Measurements from ENCODE around the gene NKX2-1. TPM values are rescaled to one million over a fixed set of nuclear protein-coding genes. Genes with fewer than 3 reads are reported as not detected.
"Not testable (repeated sequence)": the region's sequence is repeated elsewhere in the genome, so short reads cannot be mapped to it uniquely, and the experiment has no call there.

The NKX2-1 gene
- not detected in 2 replicates for total RNA-seq

DNA sequence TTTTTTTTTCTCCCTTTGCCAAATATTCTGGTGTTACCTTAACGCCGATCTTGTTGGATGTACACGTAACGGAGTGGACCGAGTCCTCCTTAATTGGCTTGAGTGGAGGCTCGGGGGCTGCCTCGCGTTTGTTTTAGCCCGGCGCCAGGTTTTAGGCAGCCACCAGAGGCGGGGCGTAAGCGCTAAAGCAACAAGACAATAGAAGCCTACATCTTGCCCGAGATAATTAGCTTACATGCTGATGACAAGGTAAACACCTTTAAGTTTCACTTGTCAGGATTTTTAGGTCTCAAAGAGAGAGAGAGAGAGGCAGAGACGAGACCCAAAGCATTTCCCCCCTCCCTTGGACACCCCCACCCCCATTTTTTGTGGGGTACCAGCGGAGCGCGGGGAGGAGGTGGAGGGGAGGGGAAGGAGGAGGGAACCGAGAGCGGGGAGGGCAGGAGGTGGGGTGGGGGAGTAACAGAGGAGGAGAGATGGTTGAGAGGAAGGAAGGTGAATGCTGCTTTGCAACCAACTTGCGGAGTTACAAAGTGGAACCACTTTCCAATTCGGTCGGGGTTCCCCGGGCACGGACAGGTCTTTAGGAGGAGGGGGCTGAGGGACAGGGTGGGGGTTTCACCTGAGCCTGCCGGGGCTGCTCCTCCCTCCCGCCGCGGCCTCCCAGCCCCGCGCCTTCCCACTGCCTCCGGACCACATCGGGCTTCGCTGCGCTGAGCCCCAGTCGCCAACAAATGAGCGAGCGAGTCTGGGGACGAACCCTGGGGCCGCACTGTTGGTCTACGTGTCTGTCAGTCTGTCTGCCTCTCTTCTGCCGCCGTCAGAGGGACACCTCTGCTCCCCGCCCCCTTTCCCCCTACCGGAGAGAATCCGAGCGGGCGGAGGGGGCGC lies at the start of gene NKX2-1:
NKX2-1 (minus strand) TSS at position 802 of the 891 bp plus-strand sequence; CDS start at position 699, 103 bp downstream.
- Mint-ChIP-seq H3K36me3 (ENCODE audit: low read depth) (peaks cover 2% of the 10 kb centered on the region), H3K27me3 (peaks cover 74% of the 10 kb centered on the region), H3K9me3 (peaks cover 4% of the 10 kb centered on the region), H3K4me3 (peak within 1 kb of the TSS; percentile 50), H3K4me1 (peaks cover 2% of the 10 kb centered on the region), H3K27ac (peak within 1 kb of the TSS; percentile 32)
- intact Hi-C loops (cut with micrococcal nuclease): loop anchor here (2.0 to 5.0 kb wide), 4 partner anchors 15 to 1073 kb away; partner anchors contain the start of gene NKX2-8
- DNase-seq: no peak

- no peaks in the 10 kb centered on the region for H3K9me3 Mint-ChIP-seq
- H3K4me1 Mint-ChIP-seq: no peaks in the 10 kb centered on the region
- H3K27me3 Mint-ChIP-seq: peaks cover 11% of the 10 kb centered on the region
- H3K4me3 Mint-ChIP-seq: no peak overlapping the region
- H3K36me3 Mint-ChIP-seq (ENCODE audit: low read depth): no peaks in the 10 kb centered on the region
- H3K27ac Mint-ChIP-seq: no peak overlapping the region
- intact Hi-C loops (cut with micrococcal nuclease): no loop called here
- peak; percentile 64 for DNase-seq
These were observed 36.9 kb upstream of the NKX2-1 start for GRCh38 chr14:36556811-36557433.

GRCh38 chr14:36555998-36556743 lies 36.1 kb upstream of the NKX2-1 start:
- intact Hi-C loops (cut with micrococcal nuclease): no loop called here
- Mint-ChIP-seq H3K4me1 (no peaks in the 10 kb centered on the region), H3K36me3 (ENCODE audit: low read depth) (no peaks in the 10 kb centered on the region), H3K4me3 (no peak overlapping the region), H3K27ac (no peak overlapping the region), H3K9me3 (no peaks in the 10 kb centered on the region), H3K27me3 (peaks cover 6% of the 10 kb centered on the region)
- DNase-seq: no peak

DNA sequence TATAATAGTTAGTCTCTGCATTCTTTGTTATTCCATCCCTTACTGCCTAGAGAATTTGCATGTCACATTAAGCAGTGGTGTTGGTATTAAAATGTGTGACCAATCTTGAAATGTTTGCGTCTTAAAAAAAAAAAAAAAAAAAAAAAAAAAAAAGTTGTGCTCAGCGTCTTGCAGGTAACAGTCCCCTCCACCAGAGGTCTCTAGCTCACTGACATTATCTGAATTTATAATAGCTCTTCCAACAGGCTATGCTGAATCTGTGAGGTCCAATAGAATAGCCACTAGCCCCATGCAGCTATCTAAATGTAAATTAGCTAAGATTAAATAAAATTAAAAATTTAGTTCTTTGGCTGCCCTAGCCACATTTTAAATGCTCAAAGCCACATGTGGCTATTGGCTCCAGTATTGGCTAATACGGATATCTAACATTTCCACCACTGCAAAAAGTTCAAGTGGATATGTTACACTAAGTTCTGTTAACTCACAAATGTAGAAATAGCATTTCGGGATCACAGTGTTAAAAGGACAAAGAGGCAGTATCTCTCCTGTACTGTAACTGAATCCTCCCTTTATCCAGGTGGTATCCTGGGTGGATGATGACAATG lies 33.7 kb upstream of the NKX2-1 start:
- H3K27ac Mint-ChIP-seq: no peak overlapping the region
- H3K9me3 Mint-ChIP-seq: no peaks in the 10 kb centered on the region
- no peaks in the 10 kb centered on the region for H3K36me3 Mint-ChIP-seq (ENCODE audit: low read depth)
- peaks cover 5% of the 10 kb centered on the region for H3K27me3 Mint-ChIP-seq
- H3K4me3 Mint-ChIP-seq: no peak overlapping the region
- intact Hi-C loops (cut with micrococcal nuclease): loop anchor here (1.0 to 5.0 kb wide), 2 partner anchors 52 to 389 kb away; no protein-coding TSS in a partner anchor
- no peaks in the 10 kb centered on the region for H3K4me1 Mint-ChIP-seq
- DNase-seq: peak; percentile 56

DNA sequence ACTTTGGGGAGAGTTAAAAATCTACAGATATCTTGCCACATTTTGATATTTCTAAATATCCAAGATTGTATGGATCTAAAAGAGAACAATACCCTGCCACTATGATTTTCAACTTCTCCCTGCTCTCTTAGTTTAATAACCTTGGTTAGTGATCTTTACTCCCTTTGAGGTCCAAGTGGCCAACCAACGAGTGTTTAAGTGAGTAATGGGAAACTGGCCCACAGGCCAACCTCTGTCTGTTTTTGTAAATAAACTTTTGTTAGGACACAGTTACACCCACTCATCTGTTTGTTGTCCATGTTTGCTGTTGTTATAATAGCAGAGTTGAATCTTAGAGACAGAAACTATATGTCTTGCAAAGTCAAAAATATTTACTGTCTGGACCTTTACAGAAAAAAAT lies 30.9 kb upstream of the NKX2-1 start:
- H3K4me1 Mint-ChIP-seq: no peaks in the 10 kb centered on the region
- no peaks in the 10 kb centered on the region for H3K36me3 Mint-ChIP-seq (ENCODE audit: low read depth)
- H3K9me3 Mint-ChIP-seq: no peaks in the 10 kb centered on the region
- no peak for DNase-seq
- intact Hi-C loops (cut with micrococcal nuclease): loop anchor here (5.0 kb wide), 1 partner anchor 391 kb away; no protein-coding TSS in a partner anchor
- H3K27me3 Mint-ChIP-seq: peaks cover 5% of the 10 kb centered on the region
- no peak overlapping the region for H3K27ac Mint-ChIP-seq
- H3K4me3 Mint-ChIP-seq: no peak overlapping the region

DNA sequence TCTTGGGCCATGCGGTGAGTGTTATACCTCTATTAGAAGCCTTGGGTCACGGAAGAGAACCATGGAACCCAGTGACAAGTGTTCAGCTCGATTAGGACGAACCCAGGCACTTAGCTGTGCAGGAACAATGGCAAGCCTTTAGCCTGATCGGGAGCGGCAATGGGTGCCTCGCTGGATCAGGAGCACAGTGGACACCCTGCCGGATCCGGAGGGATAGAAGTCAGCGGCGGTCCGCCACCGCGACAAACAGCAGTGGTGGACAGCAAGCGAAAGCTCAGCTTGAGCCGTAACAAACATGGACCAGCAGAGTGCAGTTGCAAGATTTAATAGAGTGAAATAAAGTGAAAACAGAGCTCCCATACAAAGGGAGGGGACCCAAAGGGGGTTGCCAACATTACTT lies 24.2 kb upstream of the NKX2-1 start:
- H3K36me3 Mint-ChIP-seq (ENCODE audit: low read depth); H3K9me3 Mint-ChIP-seq; H3K4me3 Mint-ChIP-seq; H3K4me1 Mint-ChIP-seq; intact Hi-C loops (cut with micrococcal nuclease); DNase-seq; H3K27ac Mint-ChIP-seq; H3K27me3 Mint-ChIP-seq: not testable (repeated sequence)

DNA sequence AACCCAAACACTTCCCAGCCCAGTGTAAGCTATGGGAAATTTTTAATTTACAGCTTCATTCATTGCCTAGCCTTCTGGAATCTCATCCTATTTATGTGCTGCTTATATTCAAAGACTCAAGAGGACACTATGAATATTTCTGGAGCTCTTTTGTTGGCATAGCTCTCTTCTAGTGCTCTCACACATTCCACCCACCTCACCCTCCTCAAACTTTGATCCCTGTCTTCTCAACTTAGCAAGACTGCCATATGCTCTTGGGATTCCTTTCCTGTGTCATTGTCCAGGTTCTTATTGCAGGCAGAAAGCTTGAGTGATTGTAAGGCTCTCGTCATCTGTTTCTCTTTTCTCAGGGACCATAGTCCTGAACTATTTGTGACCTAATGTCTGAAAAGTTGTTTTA lies 18.0 kb upstream of the NKX2-1 start:
- peak; percentile 3 for DNase-seq
- Mint-ChIP-seq H3K36me3 (ENCODE audit: low read depth) (no peaks in the 10 kb centered on the region), H3K4me1 (no peaks in the 10 kb centered on the region), H3K27ac (no peak overlapping the region), H3K4me3 (no peak overlapping the region), H3K27me3 (peaks cover 9% of the 10 kb centered on the region), H3K9me3 (no peaks in the 10 kb centered on the region)
- intact Hi-C loops (cut with micrococcal nuclease): no loop called here

DNA sequence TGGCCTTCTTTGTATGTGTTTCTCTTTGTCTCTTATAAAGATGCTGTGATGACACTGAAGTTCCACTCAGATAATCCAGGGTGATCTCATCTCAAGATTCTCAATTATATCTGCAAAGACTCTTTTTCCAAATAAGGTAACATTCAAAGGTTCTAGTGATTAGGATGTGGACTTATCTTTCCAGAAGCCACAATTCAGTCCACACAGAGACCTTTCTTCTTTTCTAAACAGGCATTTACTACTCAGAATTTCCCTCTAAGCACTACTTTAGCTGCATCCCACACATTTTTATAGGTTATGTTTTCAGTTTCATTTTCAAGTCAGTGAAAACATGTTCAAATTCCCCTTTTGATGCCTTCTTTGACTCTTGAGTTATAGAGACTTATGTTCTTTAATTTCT lies 9.0 kb upstream of the NKX2-1 start:
- intact Hi-C loops (cut with micrococcal nuclease): no loop called here
- Mint-ChIP-seq H3K9me3 (peaks cover 20% of the 10 kb centered on the region), H3K27me3 (peaks cover 42% of the 10 kb centered on the region), H3K27ac (peak overlapping the region; percentile 2), H3K36me3 (ENCODE audit: low read depth) (no peaks in the 10 kb centered on the region), H3K4me3 (no peak overlapping the region), H3K4me1 (peaks cover 12% of the 10 kb centered on the region)
- peak; percentile 3 for DNase-seq

DNA sequence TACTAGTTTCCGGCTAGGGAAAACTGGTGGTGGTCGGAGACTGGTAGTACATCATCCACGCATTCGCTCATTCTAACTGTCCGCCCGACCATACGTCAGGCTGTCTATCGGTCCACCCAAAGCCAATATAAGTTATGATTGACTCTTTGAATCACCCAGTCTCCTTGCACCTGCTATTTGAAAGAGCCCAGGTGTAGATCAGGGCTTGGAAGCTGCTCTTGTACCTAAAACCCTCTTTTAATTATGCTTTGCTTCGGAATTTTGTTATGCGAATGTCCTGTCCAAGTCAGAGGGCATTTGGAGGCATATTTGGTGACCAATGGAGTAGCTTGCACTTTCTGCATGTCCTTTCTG lies 5.7 kb upstream of the NKX2-1 start:
- intact Hi-C loops (cut with micrococcal nuclease): no loop called here
- Mint-ChIP-seq H3K4me3 (no peak overlapping the region), H3K27ac (no peak overlapping the region), H3K9me3 (peaks cover 24% of the 10 kb centered on the region), H3K36me3 (ENCODE audit: low read depth) (no peaks in the 10 kb centered on the region), H3K4me1 (peaks cover 12% of the 10 kb centered on the region), H3K27me3 (peaks cover 74% of the 10 kb centered on the region)
- no peak for DNase-seq

- peaks cover 12% of the 10 kb centered on the region for H3K4me1 Mint-ChIP-seq
- peaks cover 24% of the 10 kb centered on the region for H3K9me3 Mint-ChIP-seq
- no peaks in the 10 kb centered on the region for H3K36me3 Mint-ChIP-seq (ENCODE audit: low read depth)
- H3K27me3 Mint-ChIP-seq: peaks cover 77% of the 10 kb centered on the region
- no peak overlapping the region for H3K27ac Mint-ChIP-seq
- intact Hi-C loops (cut with micrococcal nuclease): loop anchor here (5.0 kb wide), 2 partner anchors 57 to 1067 kb away; partner anchors contain the start of gene NKX2-8
- DNase-seq: no peak
- H3K4me3 Mint-ChIP-seq: no peak overlapping the region
These were observed 5.1 kb upstream of the NKX2-1 start for GRCh38 chr14:36524874-36525745.

DNA sequence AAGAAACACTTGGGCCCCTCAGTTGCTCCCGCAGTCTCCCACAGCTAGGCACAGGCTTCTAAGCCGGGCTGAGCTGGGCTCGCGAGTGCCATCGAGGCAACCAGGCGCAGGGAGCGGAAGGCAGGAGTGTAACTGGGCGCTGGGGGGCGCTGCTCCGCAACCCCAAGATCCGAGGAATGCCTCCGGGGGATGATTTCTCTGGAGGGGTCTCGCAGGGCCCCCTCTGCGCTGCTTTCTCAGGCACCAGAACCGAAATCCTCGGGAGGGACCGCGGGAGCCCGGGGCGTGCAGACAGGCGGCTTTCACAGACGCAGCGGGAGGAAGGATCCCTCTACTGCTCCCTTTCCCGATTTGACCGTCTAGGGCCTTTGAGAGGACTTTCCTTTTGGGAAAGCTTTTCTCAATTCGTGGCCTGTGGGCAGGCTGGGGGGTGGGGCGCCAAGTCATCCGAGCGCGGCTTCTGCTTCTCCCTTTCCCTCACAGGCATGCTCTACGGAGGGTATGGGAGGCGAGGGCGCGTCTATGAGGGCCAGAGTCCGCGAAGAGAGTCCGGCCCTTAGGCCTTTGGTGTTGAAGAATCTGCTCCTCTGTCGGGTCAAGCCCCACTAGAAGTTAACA lies 4.3 kb upstream of the NKX2-1 start:
- peaks cover 2% of the 10 kb centered on the region for H3K36me3 Mint-ChIP-seq (ENCODE audit: low read depth)
- peaks cover 17% of the 10 kb centered on the region for H3K9me3 Mint-ChIP-seq
- intact Hi-C loops (cut with micrococcal nuclease): loop anchor here (5.0 kb wide), 2 partner anchors 58 to 1068 kb away; partner anchors contain the start of gene NKX2-8
- DNase-seq: no peak
- H3K4me1 Mint-ChIP-seq: peaks cover 8% of the 10 kb centered on the region
- no peak overlapping the region for H3K27ac Mint-ChIP-seq
- no peak overlapping the region for H3K4me3 Mint-ChIP-seq
- H3K27me3 Mint-ChIP-seq: peaks cover 82% of the 10 kb centered on the region

DNA sequence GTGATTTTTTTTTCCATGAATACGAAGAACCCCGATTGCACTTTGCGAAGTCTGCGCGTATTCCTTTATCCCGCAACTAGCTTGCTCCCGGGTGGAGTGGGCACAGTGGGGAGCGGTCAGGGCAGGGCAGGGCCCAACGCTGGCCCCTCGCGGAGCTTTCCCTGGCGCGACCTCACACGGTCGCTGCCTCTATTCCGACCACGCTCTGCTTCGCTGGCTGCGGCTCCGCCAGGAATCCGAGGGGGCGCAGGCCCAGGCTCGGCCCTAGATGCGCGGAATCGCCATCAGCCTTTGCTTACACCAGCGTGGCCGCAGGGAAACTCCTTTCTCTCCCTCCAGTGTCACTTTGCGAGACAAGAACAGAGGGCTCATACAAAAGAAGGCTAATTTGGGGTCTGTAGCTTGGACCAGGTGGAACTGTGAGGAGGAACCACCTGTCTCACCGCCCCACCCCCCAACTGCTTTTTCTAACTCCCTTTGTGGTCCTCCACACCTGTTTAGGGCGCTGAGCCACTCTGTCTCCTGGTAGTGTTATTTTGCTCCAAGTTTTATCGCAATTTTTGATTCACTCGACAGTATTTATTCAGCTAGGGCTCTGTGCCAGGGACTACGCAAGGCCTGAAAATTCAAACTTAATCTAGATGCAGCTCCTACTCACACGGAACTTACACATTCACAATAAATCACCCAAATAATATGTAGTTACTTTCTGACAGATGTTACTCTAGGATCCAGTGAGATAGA lies 3.1 kb upstream of the NKX2-1 start:
- Mint-ChIP-seq H3K36me3 (ENCODE audit: low read depth) (peaks cover 2% of the 10 kb centered on the region), H3K4me3 (no peak overlapping the region), H3K27ac (no peak overlapping the region), H3K9me3 (peaks cover 7% of the 10 kb centered on the region), H3K27me3 (peaks cover 80% of the 10 kb centered on the region), H3K4me1 (peaks cover 2% of the 10 kb centered on the region)
- intact Hi-C loops (cut with micrococcal nuclease): loop anchor here (5.0 kb wide), 2 partner anchors 59 to 1069 kb away; partner anchors contain the start of gene NKX2-8
- no peak for DNase-seq

Data from activated CD4-positive, alpha-beta T cell treated with anti-CD3 and anti-CD28 coated beads, Interleukin-2, amount 10 ng/mL, durations not matched to agents 24 days and 14 days (primary cell).